ENCODE data around the gene ATP6V0A1.

The ATP6V0A1 gene

DNA sequence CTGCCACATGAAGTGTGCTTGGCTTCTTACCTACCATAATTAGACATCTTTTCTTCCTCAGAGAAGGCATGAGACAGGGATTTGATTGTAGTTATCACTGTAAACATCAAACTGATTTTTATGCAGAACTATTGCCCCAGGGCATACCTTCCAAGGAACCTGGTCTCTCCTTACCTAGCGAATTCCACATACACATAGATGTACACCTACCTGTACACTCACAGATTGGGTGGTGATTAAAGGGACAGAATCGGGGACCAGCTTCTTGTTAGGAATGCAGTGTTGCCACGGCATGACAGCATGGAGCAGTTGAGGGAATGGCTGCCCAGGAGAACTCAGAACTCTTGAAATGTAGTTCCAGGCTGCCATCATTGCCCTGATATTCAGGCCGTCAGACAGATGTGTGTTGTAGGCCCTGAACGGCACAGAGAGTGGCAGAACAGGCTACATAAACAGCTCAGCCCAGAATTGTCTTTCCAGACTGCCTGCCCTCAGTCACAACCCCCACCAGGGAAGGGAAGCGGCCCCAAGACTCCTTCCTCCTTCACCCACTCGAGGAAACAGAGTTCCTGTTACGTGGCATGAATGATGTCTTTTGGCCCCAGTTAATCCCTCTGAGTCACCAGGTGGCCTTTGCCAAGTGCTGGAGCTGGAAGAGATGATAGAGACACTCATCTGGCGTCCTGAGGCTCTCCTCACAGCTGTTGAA lies 59.5 kb downstream of the ATP6V0A1 start:
- Histone ChIP-seq H3K27me3 (replicated peaks; ENCODE audit: control insufficient read depth, insufficient read depth, low read length) (no peaks in the 10 kb centered on the region), H3K36me3 (ENCODE audit: control insufficient read depth, insufficient read depth, low read length) (peaks cover 47% of the 10 kb centered on the region), H3K4me3 (replicated peaks; ENCODE audit: low read depth, low read length) (no peak overlapping the region)
- TF ChIP-seq, protein P1, sequence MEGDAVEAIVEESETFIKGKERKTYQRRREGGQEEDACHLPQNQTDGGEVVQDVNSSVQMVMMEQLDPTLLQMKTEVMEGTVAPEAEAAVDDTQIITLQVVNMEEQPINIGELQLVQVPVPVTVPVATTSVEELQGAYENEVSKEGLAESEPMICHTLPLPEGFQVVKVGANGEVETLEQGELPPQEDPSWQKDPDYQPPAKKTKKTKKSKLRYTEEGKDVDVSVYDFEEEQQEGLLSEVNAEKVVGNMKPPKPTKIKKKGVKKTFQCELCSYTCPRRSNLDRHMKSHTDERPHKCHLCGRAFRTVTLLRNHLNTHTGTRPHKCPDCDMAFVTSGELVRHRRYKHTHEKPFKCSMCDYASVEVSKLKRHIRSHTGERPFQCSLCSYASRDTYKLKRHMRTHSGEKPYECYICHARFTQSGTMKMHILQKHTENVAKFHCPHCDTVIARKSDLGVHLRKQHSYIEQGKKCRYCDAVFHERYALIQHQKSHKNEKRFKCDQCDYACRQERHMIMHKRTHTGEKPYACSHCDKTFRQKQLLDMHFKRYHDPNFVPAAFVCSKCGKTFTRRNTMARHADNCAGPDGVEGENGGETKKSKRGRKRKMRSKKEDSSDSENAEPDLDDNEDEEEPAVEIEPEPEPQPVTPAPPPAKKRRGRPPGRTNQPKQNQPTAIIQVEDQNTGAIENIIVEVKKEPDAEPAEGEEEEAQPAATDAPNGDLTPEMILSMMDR (IDR thresholded peaks at IDR 0.05; ENCODE audit: insufficient read depth, low read length, poor library complexity, severe bottlenecking) = no peak
- no peak for DNase-seq (ENCODE audit: extremely low read depth, insufficient read length)

DNA sequence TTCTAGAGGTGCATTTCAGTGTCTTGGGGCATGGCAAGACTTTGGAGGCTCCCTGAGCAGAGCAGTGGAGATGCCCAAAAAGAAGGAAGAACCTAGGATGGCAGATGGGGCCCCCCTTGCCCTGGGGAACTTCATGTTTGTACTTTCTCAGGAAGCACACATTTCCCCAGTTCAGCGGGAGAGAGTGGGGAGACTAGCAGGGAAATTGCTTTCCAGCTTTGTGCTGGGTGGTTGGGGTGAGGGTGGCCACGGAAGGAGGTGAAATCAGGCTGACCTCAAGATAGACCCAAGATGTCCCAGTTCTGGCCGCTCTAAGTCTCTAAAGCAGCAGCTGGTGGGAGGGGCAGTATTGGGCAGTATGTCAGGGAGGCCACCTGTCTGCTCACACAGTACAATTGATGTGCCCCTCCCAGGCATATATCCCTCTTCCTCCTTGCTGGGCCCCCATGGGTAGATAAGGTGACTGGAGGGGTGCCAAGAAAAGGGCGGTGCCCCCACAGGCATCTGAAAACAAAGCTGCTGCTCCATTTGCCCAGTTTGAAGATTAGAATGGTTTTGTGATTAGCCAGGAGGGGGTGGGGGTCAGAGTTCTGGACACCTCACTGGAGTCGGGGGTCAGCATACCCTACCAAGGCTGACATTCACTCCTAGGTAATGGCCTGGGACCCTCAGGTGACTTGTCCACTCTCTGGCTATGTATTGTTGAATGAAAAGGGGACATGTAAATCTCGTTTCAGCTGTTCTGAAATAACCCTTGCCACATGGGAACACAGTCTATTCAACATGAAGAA lies 60.3 kb downstream of the ATP6V0A1 start:
- no peak for DNase-seq (ENCODE audit: extremely low read depth, insufficient read length)
- H3K4me3 ChIP-seq (replicated peaks; ENCODE audit: low read depth, low read length) = no peak overlapping the region
- TF ChIP-seq, protein P1 (IDR thresholded peaks at IDR 0.05; ENCODE audit: insufficient read depth, low read length, poor library complexity, severe bottlenecking) = no peak
- H3K27me3 ChIP-seq (replicated peaks; ENCODE audit: control insufficient read depth, insufficient read depth, low read length) = no peaks in the 10 kb centered on the region
- peaks cover 43% of the 10 kb centered on the region for H3K36me3 ChIP-seq (ENCODE audit: control insufficient read depth, insufficient read depth, low read length)

DNA sequence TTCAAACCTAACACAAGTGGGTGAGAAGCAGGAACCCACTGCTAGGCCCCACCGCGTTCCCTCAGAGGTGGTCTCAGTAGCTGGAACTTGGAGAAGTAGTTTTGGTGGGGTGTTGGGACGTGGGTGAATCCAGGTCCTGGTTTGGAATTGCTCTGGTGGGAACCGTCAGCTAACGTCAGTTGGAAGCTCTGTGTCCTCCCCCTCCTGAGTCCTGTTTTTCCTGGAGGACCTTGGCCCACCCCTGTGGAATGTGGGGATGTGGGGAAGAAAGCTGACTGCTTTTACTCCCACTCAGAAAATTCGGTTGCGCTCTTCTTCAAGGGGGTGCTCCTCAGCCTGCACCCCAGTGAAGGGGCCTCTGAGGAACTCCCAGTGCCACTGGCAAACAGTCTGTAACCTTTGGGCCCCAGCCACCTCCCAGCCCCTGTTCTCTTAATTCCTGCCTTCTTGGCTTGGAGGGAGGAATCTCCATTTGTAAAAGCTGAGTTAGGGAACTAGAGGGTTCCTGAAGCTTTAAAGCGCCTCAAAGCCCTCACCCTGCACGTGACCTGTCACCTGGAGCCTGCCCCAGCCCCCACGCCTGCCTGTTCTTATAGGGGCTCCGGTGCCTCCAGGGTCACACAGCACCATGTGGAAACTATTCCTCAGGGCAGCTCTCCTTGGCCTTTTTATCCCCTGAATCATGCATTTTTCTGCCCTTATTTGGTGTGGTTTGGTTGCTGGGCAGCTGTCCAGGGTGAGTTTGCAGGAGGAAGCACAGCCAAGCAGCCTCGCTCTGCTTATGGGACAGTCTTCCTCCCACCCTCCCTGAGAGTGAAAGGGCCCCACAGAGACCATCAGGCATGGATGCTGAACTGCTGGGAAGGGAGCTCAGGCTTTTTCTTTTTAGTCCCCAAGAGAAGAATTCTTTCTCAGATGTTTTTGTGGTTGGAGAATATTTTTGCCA lies 61.1 kb downstream of the ATP6V0A1 start:
- Histone ChIP-seq H3K36me3 (ENCODE audit: control insufficient read depth, insufficient read depth, low read length) (peaks cover 37% of the 10 kb centered on the region), H3K4me3 (replicated peaks; ENCODE audit: low read depth, low read length) (no peak overlapping the region), H3K27me3 (replicated peaks; ENCODE audit: control insufficient read depth, insufficient read depth, low read length) (no peaks in the 10 kb centered on the region)
- TF ChIP-seq, protein P1 (IDR thresholded peaks at IDR 0.05; ENCODE audit: insufficient read depth, low read length, poor library complexity, severe bottlenecking) = no peak
- no peak for DNase-seq (ENCODE audit: extremely low read depth, insufficient read length)

DNA sequence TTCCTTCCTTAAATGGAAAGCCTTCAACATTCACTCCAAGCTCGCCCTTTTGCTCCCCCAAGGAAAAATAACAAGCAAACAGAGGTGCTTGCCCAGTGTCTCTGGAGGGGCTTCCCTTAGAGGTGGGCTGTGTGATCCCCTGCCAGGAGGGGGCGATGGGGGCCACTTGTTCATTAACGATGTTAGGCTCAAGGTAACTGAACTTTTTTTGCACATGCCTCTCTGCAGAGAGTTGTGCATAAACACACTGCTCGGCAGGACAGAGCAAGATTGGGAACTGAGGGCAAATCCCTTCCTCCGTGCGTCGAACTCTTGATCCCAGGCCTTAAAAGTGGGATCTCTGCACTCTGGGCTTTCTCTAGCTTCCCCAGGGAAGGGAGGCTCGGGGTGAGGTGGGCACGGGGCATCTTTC lies 61.9 kb downstream of the ATP6V0A1 start:
- Histone ChIP-seq H3K4me3 (replicated peaks; ENCODE audit: low read depth, low read length) (no peak overlapping the region), H3K27me3 (replicated peaks; ENCODE audit: control insufficient read depth, insufficient read depth, low read length) (no peaks in the 10 kb centered on the region), H3K36me3 (ENCODE audit: control insufficient read depth, insufficient read depth, low read length) (peaks cover 37% of the 10 kb centered on the region)
- TF ChIP-seq, protein P1 (IDR thresholded peaks at IDR 0.05; ENCODE audit: insufficient read depth, low read length, poor library complexity, severe bottlenecking) = peak; percentile 47
- no peak for DNase-seq (ENCODE audit: extremely low read depth, insufficient read length)

DNA sequence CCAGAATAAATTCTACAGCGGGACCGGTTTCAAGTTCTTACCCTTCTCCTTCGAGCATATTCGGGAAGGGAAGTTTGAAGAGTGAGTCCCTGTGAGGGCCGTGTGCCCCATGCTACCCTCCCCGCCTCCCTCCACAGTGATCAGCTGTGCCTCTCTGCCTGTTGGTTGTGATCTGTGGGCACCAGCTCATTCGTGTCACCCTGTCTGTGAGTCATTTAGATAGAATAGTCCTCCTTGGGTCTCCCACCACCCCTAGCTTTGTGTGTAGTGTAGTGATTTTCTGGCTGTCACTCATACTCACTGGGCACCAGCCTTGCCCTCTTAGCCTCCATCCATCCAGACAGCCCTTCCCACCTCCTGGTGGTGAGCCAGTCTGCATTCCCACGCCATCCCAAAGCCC lies 62.4 kb downstream of the ATP6V0A1 start:
- H3K4me3 ChIP-seq (replicated peaks; ENCODE audit: low read depth, low read length) = no peak overlapping the region
- peaks cover 36% of the 10 kb centered on the region for H3K36me3 ChIP-seq (ENCODE audit: control insufficient read depth, insufficient read depth, low read length)
- DNase-seq (ENCODE audit: extremely low read depth, insufficient read length) = no peak
- TF ChIP-seq, protein P1 (IDR thresholded peaks at IDR 0.05; ENCODE audit: insufficient read depth, low read length, poor library complexity, severe bottlenecking) = no peak
- no peaks in the 10 kb centered on the region for H3K27me3 ChIP-seq (replicated peaks; ENCODE audit: control insufficient read depth, insufficient read depth, low read length)

Data from GM06990 (cell line).